CD4-positive, alpha-beta T cell (primary cell): ENCODE data around the gene PIK3C2G. TPM values are rescaled to one million over a fixed set of nuclear protein-coding genes. Genes with fewer than 3 reads are reported as not detected.

Experiments used
- ATAC-seq: fragments of 200-7000 bp; cut with Tn5 transposase; one replicate; pipeline ENCODE4 v1.10.0; 2022; ENCODE audit warnings: mild to moderate bottlenecking; ENCODE audit not compliant: poor library complexity
- CTCF ChIA-PET: fragments of 350-600 bp; sonication (Branson Sonifier 250); formaldehyde crosslinking; loops from one replicate; lab custom pipeline; 2021; ENCODE audit warnings: antibody characterized with exemption, inconsistent platforms; lab: Charles Lee
- POLR2A ChIA-PET: fragments of 350-600 bp; sonication (Branson Sonifier 250); formaldehyde crosslinking; loops from one replicate; lab custom pipeline; 2021; ENCODE audit warnings: antibody characterized with exemption, inconsistent platforms; lab: Charles Lee
- DNase-seq, 14 experiments: peaks; one replicate each; pipeline ENCODE4 v3.0.0-alpha.2; 2013 to 2020; ENCODE audit warnings: mixed read lengths in 2 of 14
- H3K27ac ChIP-seq, 2 donors: one replicate each; pipeline versions ENCODE4 v1.5.1 to v1.7.0; 2013; ENCODE audit warnings: low read length in 2 of 2, low read depth in 1 of 2, mild to moderate bottlenecking in 1 of 2
- H3K27me3 ChIP-seq, 2 experiments: 1 replicate in 1 of 2; 2 replicates in 1 of 2; pipeline versions ENCODE4 v1.6.1 to v1.7.0; 2013; ENCODE audit warnings: low read length in 2 of 2, control low read depth in 1 of 2, mild to moderate bottlenecking in 1 of 2, moderate library complexity in 1 of 2; ENCODE audit not compliant: insufficient read depth in 2 of 2, control insufficient read depth in 1 of 2
- H3K36me3 ChIP-seq: one replicate; pipeline ENCODE4 v1.6.1; 2013; ENCODE audit warnings: low read length, control low read depth; ENCODE audit not compliant: insufficient read depth
- H3K4me1 ChIP-seq: one replicate; pipeline ENCODE4 v1.6.1; 2013; ENCODE audit warnings: low read length, control low read depth; ENCODE audit not compliant: insufficient read depth
- H3K4me3 ChIP-seq: one replicate; pipeline ENCODE4 v1.5.1; 2013; ENCODE audit warnings: mild to moderate bottlenecking, low read length, moderate library complexity
- H3K9me3 ChIP-seq, 2 experiments: 1 replicate in 1 of 2; 2 replicates in 1 of 2; pipeline versions ENCODE4 v1.6.1 to v1.7.0; 2013; ENCODE audit warnings: low read length in 2 of 2, mild to moderate bottlenecking in 2 of 2, control low read depth in 1 of 2, moderate library complexity in 1 of 2; ENCODE audit not compliant: control insufficient read depth in 1 of 2, insufficient read depth in 1 of 2
- H3K27ac Mint-ChIP-seq: one replicate; pipeline ENCODE4 v1.8.0; 2020; ENCODE audit warnings: mixed read lengths
- H3K27me3 Mint-ChIP-seq: one replicate; pipeline ENCODE4 v1.8.0; 2021; ENCODE audit warnings: mixed read lengths
- H3K36me3 Mint-ChIP-seq: one replicate; pipeline ENCODE4 v1.8.0; 2021; ENCODE audit warnings: low read depth, mixed read lengths
- H3K4me1 Mint-ChIP-seq: one replicate; pipeline ENCODE4 v1.8.0; 2021; ENCODE audit warnings: low read depth, mixed read lengths
- H3K4me3 Mint-ChIP-seq: one replicate; pipeline ENCODE4 v1.8.0; 2020; ENCODE audit warnings: mild to moderate bottlenecking, mixed read lengths
- H3K9me3 Mint-ChIP-seq: one replicate; pipeline ENCODE4 v1.8.0; 2020; ENCODE audit warnings: mixed read lengths
- CTCF ChIP-seq: fragments of 200-600 bp; IDR thresholded peaks from one replicate; pipeline ENCODE4 v1.8.0; 2022; ENCODE audit warnings: antibody characterized with exemption, mild to moderate bottlenecking
- intact Hi-C, 2 experiments: fragments of 100-400 bp; cut with DNase I in 1 of 2; cut with micrococcal nuclease in 1 of 2; formaldehyde crosslinking; loops; one replicate each; pipeline versions ENCODE4 v1.15.1 to v1.9.0; 2023 to 2025; cut with DNase I, micrococcal nuclease
- total RNA-seq, 174 experiments: library from RNA in 2 of 174; stranded (reverse) in 2 of 174; gene quantifications; one replicate each; pipeline ENCODE4 v1.2.3 and lab custom pipeline; 2021 to 2026

Gene PIK3C2G
- total RNA-seq, 2 experiments from 2014 or later: not detected

DNA sequence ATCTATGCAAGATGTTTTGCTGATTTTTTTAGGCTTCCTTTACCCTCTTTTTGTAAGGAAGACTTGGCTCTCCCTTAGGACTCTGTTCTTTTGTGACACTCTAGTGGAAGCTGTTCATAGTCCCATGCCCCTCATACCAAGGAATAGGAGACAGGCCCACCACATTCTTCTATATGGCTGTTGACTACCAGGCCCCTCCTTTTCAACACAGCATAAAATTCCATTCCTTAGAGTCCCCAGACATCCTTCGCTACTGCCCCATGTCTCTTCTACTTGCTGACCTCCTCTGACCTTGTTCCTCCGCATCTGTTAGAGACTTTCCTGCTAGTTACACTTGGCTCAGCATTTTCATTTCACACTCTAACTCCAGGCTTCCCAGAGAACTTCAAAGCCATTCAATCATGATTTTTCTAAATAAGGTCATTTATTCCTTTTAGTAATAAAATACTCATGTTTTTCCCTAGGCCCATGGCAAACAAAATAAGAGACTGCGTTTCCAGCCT lies 9.7 kb downstream of the PIK3C2G start:
- ChIA-PET POLR2A (no interaction called here), CTCF (no interaction called here)
- H3K27me3 Mint-ChIP-seq: no peaks in the 10 kb centered on the region
- ATAC-seq: no peak
- no peak overlapping the region for H3K4me3 Mint-ChIP-seq
- intact Hi-C loops: no loop called here
- Histone ChIP-seq H3K27me3 (no peaks in the 10 kb centered on the region), H3K9me3 (no peaks in the 10 kb centered on the region), H3K36me3 (no peaks in the 10 kb centered on the region), H3K4me3 (no peak overlapping the region), H3K4me1 (no peaks in the 10 kb centered on the region), H3K27ac (no peak overlapping the region)
- no peak for DNase-seq
- no peak for TF ChIP-seq CTCF
- H3K27ac Mint-ChIP-seq: no peak overlapping the region
- H3K4me1 Mint-ChIP-seq: no peaks in the 10 kb centered on the region
- H3K36me3 Mint-ChIP-seq: no peaks in the 10 kb centered on the region
- H3K9me3 Mint-ChIP-seq: peaks cover 3% of the 10 kb centered on the region

DNA sequence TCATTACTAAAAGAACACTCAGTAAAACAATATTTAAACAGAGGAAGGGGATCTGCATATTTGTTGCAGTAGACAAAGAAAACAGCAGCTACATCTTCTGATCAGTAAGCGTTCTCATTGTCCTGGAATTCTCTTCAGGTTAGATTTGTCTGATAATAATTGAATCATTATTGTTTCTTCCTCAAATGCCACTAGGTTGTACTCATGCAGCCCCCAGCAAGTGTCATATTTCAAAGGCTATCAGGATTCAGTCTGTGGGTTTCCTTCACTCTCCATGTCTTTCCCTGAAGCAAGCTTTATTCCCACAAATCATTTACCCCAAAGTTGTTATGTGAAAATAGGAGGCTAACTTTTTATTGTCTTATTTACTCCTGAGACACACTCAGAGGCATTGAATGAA lies 14.7 kb downstream of the PIK3C2G start:
- Histone ChIP-seq H3K36me3 (no peaks in the 10 kb centered on the region), H3K9me3 (no peaks in the 10 kb centered on the region), H3K4me1 (no peaks in the 10 kb centered on the region), H3K4me3 (no peak overlapping the region), H3K27ac (no peak overlapping the region), H3K27me3 (no peaks in the 10 kb centered on the region)
- intact Hi-C loops: no loop called here
- CTCF ChIA-PET: no interaction called here
- Mint-ChIP-seq H3K9me3 (peaks cover 3% of the 10 kb centered on the region), H3K36me3 (no peaks in the 10 kb centered on the region), H3K4me1 (no peaks in the 10 kb centered on the region), H3K4me3 (no peak overlapping the region), H3K27me3 (no peaks in the 10 kb centered on the region), H3K27ac (no peak overlapping the region)
- TF ChIP-seq CTCF: no peak
- ATAC-seq (no peak), DNase-seq (no peak)
- POLR2A ChIA-PET: no interaction called here

- H3K27ac Mint-ChIP-seq: no peak overlapping the region
- H3K4me3 Mint-ChIP-seq: no peak overlapping the region
- H3K9me3 Mint-ChIP-seq: peaks cover 3% of the 10 kb centered on the region
- CTCF ChIA-PET: no interaction called here
- no peak for TF ChIP-seq CTCF
- POLR2A ChIA-PET: no interaction called here
- no peaks in the 10 kb centered on the region for H3K9me3 ChIP-seq
- no peaks in the 10 kb centered on the region for H3K4me1 ChIP-seq
- no peak for DNase-seq
- H3K36me3 ChIP-seq: no peaks in the 10 kb centered on the region
- no peaks in the 10 kb centered on the region for H3K36me3 Mint-ChIP-seq
- H3K27me3 Mint-ChIP-seq: no peaks in the 10 kb centered on the region
- H3K27me3 ChIP-seq: no peaks in the 10 kb centered on the region
- H3K4me1 Mint-ChIP-seq: no peaks in the 10 kb centered on the region
- H3K27ac ChIP-seq: no peak overlapping the region
- ATAC-seq: no peak
- intact Hi-C loops: no loop called here
- H3K4me3 ChIP-seq: no peak overlapping the region
Observed at GRCh38 chr12:18277196-18277595, 15.9 kb downstream of the PIK3C2G start.
